Endometrium (tissue), 2 donors: ENCODE data around the gene TLE4.
"Not testable (repeated sequence)": the region's sequence is repeated elsewhere in the genome, so short reads cannot be mapped to it uniquely, and the experiment has no call there.

Experiments
- FAIRE-seq: peaks from 2 replicates; lab custom pipeline; 2012; peaks lifted over from hg19 to GRCh38; lab: Jason Lieb, UNC
- donor health status: control.
- donor health status: control.

TLE4 gene

GRCh38 chr9:79741381-79741780, 169.6 kb downstream of the TLE4 start:
- FAIRE-seq: no peak

- FAIRE-seq: no peak
These were observed 170.5 kb downstream of the TLE4 start for GRCh38 chr9:79742110-79742721.

GRCh38 chr9:79744521-79744920, 172.8 kb downstream of the TLE4 start:
- FAIRE-seq: no peak

DNA sequence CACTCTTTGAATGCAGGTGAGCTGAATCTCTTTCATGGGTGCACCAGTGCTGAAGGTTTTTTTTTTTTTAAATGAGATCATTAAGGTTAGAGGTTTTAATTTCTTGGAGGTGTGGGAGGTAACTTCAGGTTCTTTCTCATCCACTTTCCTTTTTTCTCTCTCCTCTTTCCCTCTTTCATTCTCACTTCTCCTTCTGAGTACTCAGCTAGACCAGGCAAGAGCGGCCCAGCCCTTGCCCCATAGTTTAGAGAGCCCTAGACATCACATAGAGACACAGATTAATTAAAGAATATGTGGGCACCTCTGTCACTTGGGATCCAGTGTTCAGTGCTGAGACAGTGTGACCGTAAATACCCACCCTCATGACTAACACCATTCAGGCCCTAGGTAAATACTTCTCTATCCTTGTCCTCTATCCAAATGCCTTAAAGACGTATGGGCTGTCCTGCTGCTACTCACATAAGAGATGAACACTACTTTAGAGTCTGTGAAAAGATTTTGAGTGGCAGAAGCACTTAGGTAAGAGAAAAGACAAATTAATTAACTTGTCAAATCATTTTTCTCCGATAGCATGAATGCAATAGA, 174.1 kb downstream of the TLE4 start:
- FAIRE-seq: no peak

GRCh38 chr9:79751895-79752466, 180.2 kb downstream of the TLE4 start:
- FAIRE-seq: not testable (repeated sequence)

GRCh38 chr9:79756414-79756813, 184.6 kb downstream of the TLE4 start:
- no peak for FAIRE-seq

DNA sequence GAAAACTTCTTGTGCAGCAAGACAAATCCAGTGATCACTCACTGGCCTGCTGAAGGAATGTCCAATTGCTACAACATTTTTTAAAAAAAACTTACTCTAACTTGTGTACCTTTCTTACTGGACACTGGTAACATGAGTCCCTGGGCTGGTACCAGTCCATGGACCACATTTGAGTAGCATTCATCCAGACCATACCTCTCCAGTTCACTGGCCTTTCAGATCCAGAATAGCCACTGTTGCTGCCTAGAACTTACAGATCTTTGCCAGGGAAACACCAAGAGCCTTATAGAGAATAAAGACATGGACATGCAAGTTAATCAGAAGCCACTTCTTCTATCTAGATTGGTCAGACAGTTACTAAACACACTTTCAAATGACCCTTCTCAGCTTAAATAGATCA, 185.3 kb downstream of the TLE4 start:
- FAIRE-seq: no peak

GRCh38 chr9:79757881-79758669, 186.3 kb downstream of the TLE4 start:
- FAIRE-seq: no peak

DNA sequence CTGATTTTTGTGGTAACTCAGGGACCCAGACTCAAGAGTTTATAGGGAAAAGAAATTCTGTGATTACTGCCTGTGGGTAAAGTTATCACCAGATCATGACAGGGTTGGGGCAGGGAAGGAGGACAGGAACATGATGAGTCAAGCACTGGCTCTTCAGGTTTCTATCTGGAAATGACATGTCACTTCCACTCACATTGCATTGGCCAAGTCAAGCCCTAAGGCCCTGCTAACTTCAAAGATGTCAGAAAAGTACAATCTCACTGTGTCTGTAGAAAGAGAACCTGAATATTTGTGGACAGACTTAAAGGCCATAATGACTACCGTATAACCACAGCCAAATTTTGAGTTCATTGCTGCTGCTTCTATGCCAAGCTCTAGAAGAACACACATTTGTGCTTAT, 187.7 kb downstream of the TLE4 start:
- no peak for FAIRE-seq

- no peak for FAIRE-seq
These were observed 190.3 kb downstream of the TLE4 start for GRCh38 chr9:79762070-79762469.

DNA sequence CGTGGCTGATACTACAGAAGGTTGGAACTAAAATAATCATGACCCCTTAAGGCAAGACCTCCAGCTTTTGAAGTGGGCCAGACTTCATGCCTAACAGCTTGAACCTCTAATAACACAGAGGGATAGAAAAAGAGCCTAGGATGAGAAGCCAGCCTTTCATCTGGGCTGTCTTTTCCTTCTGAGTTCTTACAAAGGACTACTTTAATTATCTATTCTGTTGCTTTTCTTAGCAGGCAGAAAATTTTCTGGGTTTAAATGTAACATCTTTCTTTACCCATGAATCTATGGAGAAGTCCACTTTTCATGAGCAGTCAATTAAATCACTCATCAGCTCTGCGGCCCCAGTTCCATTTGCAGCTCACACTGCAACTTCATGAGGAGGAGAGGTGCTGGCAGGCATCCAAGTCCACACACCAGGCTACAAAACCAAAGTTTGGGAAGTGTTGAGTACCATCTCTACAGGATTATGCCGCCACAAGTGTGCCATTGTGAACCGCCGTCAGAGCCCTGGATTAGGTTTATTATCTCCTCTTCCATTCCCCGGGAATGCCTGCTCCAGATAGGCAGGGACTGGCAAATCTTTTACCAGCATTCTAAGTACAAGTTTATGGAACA, 192.0 kb downstream of the TLE4 start:
- no peak for FAIRE-seq

DNA sequence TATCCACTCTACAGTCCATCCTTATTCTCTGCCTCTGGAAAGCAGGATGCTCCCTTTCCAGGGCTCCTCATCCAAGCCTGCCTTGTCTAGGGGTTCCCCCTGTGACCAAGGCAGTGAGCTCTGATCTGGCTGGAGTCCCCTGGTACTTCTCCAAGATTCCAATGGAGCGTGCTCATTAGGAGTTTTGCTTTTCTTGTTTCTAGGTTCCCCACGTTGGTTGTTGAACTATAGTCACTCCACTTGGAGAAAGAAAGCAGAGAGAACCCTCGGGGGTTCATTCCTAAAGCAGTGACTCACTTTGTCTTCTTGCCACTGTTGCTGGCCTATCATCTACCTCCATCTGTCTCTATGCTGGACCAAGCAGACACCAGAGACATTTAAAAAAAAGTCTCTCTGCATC, 192.6 kb downstream of the TLE4 start:
- no peak for FAIRE-seq

GRCh38 chr9:79765466-79765865, 193.7 kb downstream of the TLE4 start:
- FAIRE-seq: no peak

- FAIRE-seq: no peak
These were observed 194.3 kb downstream of the TLE4 start for GRCh38 chr9:79766091-79766490.

DNA sequence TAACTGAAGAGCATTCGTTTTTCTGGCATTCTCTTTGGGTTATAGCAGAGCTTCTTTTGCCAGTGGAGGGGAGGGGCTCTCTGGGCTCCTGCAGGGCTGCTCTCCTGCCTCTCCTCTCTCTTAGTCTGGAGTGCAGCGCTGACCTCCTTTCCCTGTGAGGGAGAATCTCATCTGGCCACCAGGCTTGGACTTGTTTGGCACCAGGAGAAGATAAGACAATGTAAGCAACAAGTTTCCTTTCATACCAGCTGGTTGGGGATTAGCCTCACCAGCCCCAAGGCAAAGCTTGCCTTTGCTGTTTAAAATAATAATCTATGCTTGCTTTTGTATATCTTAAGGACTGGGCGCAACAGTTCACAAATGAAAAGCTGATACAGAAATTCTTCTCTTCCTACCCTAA, 196.4 kb downstream of the TLE4 start:
- no peak for FAIRE-seq

DNA sequence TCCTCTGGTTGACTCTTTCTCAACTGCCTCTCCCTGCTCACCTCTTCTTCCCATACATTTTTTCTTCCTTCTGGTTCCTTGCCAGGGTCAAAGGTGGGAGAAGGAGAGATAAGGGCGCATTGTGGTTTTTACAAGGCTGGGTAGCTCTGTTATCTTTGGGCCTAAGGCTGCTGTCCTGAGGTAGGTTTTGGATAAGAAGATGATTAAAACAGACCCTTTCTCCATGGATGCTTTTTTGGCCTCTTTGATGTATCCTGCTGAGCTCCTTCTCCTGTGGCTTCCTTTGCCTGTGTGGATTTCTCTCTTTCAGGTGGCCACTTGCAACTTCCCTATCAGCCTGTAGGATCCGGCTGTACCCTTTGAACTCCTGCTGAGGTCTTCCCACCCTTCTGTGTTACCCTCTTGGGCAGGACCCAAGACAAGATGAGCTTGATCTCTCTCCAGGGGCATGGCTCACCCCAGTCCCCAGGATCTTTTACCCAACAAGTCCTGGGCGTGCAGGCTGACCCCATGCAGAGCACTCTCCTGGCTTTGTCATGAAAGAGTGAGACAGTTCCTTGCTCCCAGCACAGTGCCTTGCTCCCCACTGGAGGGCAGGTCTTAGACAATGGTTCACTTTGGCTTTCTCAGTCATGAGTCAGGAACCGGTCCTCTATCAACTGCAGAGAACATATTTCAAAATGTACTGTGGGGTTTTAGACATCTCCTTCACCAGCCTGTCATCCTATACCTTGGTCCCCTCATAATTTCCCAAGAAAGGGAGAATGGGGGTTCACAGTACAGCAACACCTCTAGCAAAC, 197.9 kb downstream of the TLE4 start:
- FAIRE-seq: no peak

DNA sequence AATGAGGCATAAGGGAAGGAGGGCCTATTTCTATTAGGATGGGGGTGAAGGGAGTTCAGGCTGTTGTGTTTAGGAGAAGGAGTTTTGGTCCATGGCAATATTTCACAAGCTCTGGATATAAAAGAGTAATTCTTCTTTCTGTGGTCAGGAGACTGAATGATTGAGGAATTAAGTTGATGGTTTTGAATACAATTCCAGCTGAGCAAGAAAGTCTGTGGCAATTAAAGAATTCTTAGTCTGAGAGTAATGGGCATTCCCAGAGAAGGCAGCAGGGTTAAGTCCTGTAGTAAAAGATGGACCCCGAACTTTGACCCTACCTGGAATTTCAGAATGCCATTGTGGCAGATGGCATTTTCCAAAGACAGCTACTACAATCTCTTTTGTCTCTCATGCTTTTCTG, 202.6 kb downstream of the TLE4 start:
- no peak for FAIRE-seq
